GM08714 (cell line): Measurements from ENCODE around the gene ARHGAP6.
"Not testable (repeated sequence)": the region's sequence is repeated elsewhere in the genome, so short reads cannot be mapped to it uniquely, and the experiment has no call there.

ENCODE experiments used
- H3K4me3 ChIP-seq: fragments of 200-500 bp; sonication (Bioruptor generic); 2 replicates; pipeline ENCODE4 v1.5.1; 2014; ENCODE audit warnings: mild to moderate bottlenecking, low read length, inconsistent platforms
- ZNF274 ChIP-seq: IDR thresholded peaks from 2 replicates; pipeline ENCODE4 v1.6.1; 2012; ENCODE audit warnings: mild to moderate bottlenecking, low read depth, low read length

ARHGAP6 gene

DNA sequence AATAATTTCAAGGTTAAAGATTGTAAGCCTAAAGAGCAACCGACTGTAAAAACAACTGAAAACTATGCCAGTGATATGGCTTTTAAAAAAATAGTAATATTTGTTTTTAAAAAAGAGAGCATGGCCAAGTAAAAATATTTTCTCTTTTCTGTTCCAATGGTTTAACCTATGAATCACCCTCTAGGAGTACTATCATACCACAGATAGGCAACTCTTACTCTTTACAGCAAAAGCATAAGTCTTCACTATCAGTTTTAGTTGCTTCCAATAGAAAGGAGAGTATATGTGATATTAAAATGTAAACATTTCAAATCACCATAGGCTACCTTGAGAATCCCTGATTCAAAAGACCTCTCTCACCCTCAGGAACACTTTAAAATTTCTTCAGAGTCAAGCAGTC is 269.9 kb downstream of the ARHGAP6 start:
- H3K4me3 ChIP-seq = no peak overlapping the region
- TF ChIP-seq ZNF274 = no peak

DNA sequence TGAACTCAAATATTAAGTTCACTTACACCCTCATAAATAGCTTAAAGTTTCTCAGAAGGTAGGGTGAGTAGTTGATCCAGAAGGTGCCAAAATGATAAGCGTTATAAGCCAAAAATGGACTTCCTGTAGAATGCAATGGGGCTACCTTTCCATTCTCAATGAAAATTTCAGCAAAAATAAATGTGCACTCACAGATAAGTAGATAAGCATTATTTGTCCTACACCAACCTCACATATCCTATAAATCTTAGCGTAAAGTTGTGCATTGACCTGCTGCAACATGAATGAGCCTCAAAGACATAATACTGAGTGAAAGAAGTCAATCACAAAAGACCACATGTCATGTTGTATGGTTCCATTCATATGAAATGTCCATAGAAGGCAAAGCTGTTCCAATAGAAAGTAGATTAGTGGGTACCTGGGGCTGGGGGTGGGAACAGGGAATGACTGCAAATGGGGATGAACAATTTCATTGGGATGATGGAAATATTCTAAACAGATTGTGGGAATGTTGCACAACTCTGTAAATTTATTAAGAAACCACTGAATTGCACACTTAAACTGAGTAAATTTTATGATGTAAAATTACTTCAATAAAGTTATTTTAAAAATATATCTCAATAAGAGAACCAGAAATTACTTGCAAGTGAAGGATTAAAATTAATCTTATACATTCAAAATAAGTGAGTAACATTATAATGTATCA is 271.6 kb downstream of the ARHGAP6 start:
- no peak for TF ChIP-seq ZNF274
- no peak overlapping the region for H3K4me3 ChIP-seq

DNA sequence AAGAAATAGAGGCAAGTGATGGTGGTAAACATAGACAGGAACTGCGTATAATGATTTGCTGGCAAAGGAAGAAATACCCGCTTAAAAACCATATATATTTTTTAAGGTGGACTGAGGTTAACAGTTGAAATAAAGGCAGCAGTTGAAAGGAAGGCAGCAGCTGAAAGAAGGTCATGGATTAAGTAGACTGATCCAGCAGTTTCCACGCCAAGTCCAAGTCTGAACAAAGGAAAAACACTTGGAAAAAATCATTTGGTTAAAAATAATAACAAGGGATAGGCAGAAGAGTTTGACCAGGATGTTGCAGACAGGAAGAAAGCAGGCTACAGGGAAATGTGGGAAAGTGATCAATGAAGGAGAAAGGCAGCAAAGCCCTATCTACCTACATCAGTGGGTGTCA is 278.9 kb downstream of the ARHGAP6 start:
- no peak for TF ChIP-seq ZNF274
- no peak overlapping the region for H3K4me3 ChIP-seq

DNA sequence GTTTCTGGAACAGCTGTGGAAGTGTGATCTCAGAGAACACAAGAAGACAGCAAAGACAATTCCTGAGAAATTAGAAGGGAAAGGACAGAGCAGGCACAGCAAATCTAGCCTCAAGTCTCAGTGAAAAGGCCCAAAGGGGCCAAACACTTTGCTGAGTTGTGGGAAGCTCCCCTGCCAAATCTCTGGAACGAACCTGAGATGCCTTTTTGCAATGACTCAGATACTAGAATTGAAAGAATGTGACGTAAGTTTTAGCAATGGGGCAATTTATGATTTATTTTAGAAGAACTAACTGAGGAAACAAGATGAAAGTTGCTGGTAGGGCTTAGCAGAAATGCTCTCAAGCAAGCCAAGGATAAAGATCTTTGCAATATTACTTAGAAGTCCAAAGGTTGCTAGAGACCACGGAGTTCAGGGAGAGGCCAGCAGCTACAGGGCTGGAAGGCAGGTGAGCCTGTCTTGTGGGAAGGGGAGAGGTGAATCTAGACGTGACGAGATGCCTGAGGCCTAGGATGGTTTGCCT is 279.7 kb downstream of the ARHGAP6 start:
- H3K4me3 ChIP-seq = no peak overlapping the region
- no peak for TF ChIP-seq ZNF274

DNA sequence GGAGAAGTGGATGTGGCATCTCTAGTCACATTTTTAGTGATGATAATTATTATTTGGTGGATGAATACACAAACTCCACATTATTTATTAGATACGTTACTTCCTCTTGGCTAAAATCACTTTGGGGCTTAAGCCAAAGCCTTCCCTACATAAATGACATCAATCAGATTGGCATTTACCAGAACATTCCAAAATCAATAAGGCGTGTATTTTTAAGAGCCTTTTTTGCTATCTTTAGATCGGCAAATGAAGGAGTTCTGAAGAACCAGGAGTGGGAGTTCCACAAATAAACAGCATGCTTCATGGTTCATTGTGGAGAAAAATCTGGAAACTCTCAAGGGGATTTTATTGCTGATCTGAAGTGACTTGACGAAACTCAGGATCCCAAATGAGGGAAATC is 282.8 kb downstream of the ARHGAP6 start:
- H3K4me3 ChIP-seq = no peak overlapping the region
- no peak for TF ChIP-seq ZNF274

DNA sequence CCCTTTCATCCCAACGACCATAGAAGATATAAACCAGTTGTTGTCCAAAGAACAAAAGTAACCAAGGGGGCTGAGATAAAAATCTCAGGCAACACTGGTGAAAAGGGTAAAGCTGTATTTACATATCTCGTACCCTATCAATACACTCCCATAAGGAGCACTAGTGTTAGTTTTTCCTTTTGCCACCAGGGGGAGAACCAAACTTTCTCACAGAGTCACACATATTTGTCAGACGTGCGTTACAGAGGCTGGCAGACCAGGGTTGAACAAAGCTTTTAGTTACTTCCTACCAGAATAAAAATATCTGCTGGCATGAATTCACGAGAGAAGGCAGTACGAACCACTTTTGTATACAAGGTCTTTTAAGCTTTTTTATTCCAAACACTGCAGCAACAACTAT is 284.3 kb downstream of the ARHGAP6 start:
- H3K4me3 ChIP-seq = no peak overlapping the region
- TF ChIP-seq ZNF274 = no peak

DNA sequence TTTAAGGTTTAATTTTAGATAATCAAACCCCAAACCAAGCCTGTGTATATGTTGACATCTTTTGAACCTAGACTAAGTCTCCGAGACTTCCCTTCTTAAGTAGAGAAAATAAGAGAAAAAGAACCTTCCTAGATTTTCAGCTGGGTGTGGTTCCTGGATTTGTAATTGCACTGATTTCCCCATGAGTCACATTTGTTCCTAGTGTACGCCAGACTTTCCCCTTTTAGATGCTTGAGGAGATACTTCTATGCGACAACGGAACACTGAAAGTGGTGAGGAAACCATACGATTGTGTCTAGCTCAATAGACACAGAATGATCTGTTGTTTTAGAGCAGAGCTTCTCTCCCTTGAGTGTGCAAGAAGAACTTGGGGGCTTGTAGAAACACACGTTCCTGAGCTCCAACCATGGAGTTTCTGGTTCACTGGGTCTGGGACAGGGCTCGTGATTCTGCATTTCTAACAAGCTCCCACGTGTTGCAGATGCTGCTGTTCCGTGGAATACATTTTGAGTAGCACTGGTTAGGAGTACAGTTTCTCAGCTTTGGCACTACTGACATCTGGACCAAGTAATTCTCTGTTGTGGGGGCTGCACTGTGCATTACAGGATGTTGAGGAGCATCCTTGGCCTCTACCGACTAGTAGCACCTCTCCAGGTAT is 285.4 kb downstream of the ARHGAP6 start:
- H3K4me3 ChIP-seq = no peak overlapping the region
- no peak for TF ChIP-seq ZNF274

DNA sequence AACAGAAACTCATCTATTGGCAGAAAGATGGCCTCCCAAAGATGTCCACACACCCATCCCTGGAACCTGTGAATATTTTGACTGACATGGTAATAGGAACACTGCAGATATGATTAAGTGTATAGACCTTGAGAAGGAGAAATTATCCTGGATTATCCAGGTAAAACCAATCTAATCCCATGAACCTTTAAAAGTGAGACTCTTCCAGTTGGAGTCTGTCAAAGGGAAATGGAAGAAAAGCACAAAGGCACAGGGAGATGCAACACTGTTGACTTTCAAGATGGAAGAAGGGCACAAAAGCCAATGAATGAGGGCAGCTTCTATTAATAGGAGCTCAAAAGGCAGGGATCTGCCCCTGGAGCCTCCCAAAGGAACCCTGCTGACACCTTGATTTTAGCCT is 289.6 kb downstream of the ARHGAP6 start:
- TF ChIP-seq ZNF274 = no peak
- no peak overlapping the region for H3K4me3 ChIP-seq

DNA sequence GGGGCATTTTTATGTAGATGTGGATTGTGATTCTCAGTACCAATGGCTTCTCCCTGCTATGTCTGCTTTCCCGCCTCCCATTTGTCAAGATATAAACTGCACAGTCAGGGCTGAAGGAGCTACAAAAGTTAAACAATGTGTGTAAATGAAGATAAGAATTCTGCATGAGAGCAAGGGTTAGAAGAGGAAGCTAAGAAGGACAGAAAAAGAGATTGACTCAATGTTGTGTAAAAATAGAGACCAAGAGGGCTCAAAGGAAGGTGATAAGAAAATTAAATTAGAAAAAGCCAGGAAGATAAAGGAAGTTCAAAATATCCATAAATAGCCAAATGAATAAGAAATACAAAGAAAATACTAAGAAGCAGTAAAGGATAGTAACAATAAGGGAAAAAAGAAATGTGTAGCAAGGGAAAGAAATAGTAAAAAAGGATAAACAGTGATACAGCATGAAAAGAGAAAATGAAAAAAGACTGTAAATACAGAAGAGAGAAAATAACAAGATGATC is 290.1 kb downstream of the ARHGAP6 start:
- no peak for TF ChIP-seq ZNF274
- H3K4me3 ChIP-seq = no peak overlapping the region

DNA sequence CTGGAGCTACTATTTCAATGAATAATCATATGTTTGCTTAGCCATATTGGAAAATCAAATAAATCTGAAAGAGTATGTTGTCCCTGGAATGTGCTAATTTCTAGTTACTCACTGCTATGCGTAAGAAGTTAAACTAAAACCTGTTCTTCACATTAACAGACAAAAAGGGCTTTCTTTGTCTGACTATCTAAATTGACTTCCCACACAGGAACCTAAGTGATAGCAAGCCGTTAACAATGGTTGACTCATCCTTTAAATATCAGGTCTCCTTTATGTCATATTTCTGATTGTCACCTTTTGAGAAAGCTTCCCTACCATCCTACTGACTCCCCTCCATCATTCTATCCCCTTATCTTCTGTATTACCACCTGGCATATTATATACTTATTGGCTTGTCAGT is 291.1 kb downstream of the ARHGAP6 start:
- TF ChIP-seq ZNF274 = no peak
- H3K4me3 ChIP-seq = no peak overlapping the region

DNA sequence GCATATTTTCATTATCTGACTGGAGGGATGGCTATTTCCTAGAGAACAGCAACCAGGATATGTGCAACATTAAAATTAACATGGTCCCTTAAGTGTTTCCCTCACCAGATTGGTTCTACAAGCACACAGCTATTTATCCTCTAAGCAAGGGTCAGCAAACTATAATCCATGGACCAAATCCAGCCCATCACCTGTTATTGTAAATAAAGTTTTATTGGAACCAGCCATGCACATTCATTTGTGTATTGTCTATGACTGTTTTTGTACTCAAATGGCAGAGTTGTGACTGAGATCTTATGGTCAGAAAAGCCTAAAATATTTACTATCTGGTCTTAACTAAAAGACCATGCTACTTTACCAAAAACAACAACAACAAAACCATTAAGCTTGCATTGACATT is 294.6 kb downstream of the ARHGAP6 start:
- H3K4me3 ChIP-seq = no peak overlapping the region
- no peak for TF ChIP-seq ZNF274

DNA sequence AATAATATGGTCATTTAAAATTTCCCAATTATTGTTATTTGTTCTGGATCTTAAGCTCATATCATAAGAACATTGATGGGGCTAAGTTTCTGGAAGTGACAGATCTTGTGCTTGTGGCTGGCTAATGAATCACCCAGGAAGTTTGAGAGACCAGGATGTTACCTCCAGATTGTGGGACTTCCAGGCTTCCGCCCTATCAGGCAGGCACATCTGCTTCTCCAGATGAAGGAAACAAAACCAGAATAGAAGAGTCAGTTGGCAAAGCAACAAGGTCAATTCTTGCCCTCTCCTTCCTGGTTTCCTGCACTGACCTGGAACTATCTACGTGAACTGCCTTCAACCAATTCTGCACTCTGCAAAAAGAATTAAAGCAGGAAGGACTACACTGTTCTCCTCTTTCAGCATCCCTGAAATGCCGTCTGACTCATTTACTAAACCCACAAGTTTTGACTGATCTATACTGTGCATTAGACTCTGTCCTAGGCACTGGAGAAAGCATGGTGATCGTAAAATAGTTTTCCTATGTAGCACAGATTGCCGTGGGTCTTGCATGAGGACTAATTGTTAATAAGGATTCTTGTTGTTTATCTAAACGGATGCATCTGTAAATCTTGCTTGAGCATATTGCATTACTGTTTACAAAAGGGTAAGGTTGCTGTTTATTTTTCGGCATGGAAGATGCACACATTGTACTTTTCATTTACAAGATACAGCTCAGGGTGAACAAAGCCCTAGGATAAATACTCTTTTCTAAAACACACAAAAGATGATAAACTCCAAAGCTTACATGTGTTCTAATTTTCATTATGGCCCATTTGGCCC is 297.9 kb downstream of the ARHGAP6 start:
- no peak overlapping the region for H3K4me3 ChIP-seq
- no peak for TF ChIP-seq ZNF274

DNA sequence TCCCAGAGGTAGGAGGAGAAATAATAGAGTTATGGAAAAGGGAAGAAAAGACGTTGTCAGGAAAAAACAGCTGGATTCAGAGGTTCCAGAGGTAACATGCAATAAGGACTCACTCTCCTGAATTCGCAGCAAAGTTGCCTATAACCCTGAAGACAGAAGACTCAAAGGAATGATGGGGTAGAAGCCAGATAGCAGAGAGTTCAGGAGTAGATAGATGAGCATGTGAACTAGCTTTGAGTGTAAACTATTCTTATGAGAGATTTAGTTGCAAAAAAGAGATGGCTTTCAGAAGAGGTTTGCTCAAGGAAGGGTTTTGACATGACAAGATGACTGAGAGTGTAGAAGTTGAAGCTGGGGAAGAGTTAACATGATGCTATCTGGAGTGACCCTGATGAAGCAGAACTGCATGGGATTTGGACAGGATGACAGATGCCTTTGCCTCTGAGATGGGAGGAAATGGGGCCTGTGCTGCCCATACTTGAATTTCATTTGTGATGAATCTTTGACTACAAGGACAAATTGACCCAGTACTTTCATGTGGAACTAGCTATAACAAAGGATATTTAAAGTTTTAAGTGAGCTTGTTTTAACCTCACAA is 298.6 kb downstream of the ARHGAP6 start:
- no peak for TF ChIP-seq ZNF274
- no peak overlapping the region for H3K4me3 ChIP-seq

DNA sequence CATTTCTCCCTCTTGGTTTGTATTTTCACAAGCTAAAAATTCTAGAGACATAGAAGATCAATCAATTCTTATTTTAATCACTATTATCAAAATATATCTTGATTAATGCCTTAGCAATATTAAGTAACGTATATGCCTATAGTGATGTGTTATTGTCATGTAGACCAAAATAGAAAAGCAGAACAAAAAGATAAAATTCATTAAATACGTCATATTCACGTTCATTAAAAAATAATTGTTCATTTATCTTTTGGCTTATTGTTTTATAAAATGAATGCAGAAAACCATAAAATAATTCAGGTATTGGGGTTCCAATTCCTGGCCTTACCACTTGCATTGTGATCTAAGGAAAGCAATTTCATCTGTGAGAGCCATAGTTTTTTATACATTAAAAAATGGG is 300.3 kb downstream of the ARHGAP6 start:
- no peak for TF ChIP-seq ZNF274
- no peak overlapping the region for H3K4me3 ChIP-seq

DNA sequence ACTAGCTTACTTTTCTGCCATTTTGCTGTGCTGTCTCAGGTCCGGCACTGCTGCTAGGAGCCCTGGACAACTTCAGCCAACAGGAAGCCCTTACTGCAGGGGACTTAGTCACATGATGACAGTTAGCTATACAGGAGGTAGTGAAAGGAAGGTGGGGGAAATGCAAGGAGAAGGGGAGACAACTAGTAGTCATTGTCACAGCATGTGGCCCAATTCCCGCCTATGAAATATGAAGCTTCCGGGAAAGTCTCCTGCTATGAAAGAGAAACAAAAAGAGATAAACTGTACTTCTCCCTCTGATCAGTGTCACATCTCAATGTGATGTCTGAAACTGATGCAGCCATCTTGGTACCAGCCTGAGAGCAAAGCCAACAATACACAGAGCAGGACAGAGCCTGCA is 300.9 kb downstream of the ARHGAP6 start:
- no peak for TF ChIP-seq ZNF274
- no peak overlapping the region for H3K4me3 ChIP-seq

DNA sequence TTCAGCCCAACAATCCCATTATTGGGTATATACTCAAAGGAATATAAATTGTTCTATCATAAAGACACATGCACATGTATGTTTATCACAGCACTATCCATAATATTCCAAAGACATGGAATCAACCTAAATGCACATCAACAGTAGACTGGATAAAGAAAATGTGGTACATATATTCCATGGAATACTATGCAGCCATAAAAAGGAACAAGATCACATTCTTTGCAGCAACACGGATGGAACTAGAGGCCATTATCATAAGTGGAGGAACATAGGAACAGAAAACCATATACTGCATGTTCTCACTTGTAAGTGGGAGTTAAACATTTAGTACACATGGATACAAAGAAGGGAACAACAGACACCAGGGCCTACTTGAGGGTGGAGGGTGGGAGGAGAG is 301.9 kb downstream of the ARHGAP6 start:
- not testable (repeated sequence) for H3K4me3 ChIP-seq
